GM12872 (cell line): ENCODE data around the gene KAT8.

Experiments
- TF ChIP-seq, protein P1 (sequence below): IDR thresholded peaks from 3 replicates; pipeline ENCODE4 v1.5.1; 2011; ENCODE audit warnings: low read depth, mild to moderate bottlenecking, low read length, moderate library complexity; ENCODE audit not compliant: insufficient read depth

The KAT8 gene

DNA sequence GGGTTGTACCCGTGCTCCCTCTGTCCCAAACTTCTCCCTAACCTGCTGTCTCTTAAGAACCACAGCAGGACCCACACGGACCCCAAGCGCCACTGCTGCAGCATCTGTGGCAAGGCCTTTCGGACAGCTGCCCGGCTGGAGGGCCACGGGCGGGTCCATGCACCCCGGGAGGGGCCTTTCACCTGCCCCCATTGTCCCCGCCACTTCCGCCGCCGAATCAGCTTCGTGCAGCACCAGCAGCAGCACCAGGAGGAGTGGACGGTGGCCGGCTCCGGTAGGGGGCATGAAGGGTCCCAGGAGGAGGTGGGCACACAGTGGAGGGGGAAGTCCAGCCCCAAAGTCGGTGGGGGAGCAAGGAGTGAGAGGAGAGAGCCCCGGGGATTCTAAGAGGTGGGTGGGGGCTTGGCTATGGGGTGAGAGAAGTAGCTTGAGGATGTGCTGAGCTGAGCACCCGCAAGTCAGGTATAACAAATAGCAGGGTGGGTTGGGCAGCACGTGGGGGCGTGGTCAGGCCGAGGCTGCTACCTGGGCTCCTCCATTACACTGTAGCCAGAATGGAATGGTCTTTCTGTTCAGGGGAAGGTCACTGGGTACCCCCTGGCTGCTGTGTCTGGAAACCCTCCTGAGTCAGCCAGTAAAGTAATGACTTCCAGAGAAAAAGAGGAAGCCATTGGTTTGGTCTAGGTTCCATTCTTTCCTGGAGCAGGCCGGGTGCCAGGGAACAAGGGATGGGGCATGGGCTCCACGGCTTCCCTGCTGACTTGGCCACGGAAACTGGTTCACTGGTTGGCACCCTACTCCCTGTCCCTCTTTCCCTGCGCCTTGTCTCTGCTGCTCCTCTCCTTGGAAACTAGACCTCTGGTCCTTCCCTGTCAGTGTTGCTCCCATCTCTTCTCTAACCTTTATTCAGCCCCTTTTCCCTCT lies 35.8 kb upstream of the KAT8 start:
- TF ChIP-seq, protein P1, sequence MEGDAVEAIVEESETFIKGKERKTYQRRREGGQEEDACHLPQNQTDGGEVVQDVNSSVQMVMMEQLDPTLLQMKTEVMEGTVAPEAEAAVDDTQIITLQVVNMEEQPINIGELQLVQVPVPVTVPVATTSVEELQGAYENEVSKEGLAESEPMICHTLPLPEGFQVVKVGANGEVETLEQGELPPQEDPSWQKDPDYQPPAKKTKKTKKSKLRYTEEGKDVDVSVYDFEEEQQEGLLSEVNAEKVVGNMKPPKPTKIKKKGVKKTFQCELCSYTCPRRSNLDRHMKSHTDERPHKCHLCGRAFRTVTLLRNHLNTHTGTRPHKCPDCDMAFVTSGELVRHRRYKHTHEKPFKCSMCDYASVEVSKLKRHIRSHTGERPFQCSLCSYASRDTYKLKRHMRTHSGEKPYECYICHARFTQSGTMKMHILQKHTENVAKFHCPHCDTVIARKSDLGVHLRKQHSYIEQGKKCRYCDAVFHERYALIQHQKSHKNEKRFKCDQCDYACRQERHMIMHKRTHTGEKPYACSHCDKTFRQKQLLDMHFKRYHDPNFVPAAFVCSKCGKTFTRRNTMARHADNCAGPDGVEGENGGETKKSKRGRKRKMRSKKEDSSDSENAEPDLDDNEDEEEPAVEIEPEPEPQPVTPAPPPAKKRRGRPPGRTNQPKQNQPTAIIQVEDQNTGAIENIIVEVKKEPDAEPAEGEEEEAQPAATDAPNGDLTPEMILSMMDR = no peak

DNA sequence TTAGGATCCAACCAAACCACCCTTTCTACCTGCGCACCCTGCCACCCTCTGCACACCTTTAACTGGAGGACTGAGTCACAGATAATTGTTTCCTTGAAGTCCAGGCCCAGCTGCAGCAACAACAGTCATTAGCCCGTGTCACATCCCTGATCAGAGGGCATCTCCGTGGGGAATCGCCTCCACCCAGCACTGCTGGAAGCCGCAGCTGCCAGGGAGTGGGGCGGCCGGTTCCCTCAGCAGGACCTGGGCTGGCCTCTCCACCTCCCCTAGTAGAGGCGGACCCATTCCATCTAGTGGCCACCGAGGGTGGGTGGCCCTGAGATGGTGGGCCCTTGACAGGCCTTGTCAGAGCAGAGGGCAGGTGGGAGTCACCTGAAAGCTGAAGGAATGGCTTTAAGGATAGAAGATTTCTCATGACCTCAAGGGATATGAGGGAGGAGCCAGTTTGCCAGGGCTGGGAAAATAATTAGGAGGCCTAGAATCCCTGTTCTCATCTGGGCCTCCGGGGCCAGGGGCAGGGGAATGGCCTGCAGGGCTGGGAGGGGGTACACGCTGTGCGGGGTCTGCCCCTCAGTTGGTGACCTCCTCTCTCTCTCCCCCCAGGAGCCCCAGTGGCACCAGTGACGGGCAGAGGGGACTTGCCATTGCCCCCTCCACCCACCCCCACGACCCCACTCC lies 35.0 kb upstream of the KAT8 start:
- TF ChIP-seq, protein P1 = no peak

DNA sequence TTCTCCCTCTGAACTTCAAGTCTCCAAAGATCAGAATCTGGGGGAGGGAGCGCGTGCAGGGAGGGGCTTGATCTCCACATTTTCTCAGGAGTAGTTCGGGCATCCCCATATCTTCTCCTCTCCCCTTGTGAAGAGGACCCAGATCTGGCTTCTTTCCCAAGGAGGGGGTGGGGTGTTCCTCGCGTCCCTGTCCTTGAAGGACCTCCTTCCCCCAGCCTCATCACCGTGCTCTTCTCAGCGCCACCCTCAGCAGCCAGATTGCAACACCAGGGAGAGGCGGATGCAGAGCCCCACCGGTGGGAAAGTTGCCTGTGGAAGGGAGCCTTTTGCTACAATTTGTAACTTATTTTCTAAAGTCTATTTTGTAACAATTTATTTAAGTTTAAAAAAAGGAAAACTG lies 34.4 kb upstream of the KAT8 start:
- TF ChIP-seq, protein P1 = no peak

DNA sequence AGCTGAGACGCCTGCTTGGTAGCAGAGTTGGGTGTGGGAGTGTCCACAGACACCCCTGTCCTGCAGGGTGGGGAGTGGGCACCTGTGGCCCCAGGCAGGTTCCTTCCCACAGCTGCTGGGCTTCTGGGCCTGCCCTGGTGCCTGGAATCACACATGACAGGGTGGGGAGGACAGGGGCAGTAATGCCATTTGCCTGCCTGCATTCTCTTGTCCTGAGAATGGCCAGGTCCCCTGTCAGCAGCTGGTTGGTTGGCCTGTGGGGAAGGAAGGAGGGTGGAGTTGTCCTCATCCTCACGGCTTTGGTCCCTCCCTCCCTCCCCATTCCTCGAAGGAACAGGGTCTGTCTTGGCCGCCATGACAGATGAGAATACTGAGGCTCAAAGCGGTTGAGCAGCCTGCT lies 33.9 kb upstream of the KAT8 start:
- TF ChIP-seq, protein P1 = no peak

DNA sequence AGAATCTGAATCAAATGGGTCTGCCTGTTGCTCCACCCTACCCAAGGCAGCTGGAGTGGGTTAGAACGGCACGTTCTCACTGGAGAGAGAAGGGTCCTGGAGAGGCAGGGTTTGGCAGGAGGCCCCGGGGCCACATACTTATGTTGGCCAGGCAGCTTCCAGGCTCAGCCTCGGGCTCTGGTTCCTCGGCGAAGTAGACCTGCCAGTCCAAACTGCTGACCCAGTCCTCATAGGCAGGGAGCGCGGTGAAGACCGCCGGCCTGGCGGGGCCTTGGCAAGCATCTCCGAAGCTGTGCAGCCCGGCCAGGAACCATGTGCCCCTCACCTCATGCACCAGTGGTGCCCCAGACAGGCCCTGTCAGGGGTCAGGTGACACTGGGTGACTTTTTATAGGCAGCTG lies 33.5 kb upstream of the KAT8 start:
- TF ChIP-seq, protein P1 = no peak

DNA sequence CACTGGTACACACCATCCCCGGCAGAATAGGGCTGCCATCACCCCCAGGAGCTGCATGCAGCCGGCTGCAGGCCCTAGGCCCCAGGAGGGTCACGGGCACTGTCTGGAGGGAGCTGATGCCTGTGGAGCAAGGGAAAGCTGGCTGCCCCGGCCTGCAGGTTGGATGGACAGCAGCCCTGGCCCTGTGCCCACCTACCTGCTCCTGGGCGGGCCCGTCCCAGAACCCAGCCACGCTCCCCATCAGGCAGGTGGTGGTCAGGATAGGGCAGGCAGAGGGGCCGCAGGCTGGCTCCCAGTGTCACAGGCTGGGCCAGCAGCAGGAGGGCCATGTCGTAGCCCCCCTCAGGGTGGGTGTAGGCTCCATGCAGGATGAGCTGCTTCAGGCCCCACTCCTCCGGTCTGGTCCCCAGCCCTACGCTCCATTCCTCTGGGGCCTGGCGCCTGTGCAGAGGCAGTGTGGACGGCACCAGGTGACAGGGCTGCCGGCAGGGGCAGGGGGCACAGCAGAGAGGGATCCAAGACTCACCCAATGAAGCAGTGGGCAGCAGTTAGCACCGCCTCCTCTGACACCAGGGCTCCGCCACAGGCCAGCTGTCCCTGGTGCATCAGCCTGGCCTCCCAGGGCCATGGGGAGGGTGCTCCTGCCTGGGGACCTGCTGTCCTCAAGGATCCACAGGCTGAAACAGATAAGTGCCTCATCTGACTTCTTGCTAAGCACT lies 32.7 kb upstream of the KAT8 start:
- TF ChIP-seq, protein P1 = no peak

DNA sequence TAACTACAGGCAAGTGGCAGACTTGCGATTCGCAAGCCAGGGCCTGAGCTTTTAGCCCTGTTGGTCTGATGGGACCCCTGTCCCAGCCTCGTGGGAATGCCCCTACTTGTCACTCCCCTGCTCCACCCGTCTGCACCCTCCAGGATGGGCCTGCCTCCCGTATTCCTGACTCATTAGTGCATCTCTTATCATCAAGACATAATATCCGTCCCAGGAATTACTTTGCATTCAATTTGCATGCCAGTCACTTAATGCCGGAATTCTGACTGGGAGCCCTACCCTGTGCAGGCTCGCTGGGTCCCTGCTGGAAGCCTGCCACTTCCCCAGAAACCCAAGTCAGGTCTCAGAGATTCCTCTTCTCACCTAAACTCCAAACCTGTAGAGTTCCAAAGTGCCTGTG lies 32.1 kb upstream of the KAT8 start:
- TF ChIP-seq, protein P1 = no peak
